SK-N-SH (cell line): ENCODE results near the gene TNNT3.

ENCODE experiments used
- CTCF ChIP-seq: fragments of 200-600 bp; sonication (generic); IDR thresholded peaks from 2 replicates; pipeline ENCODE4 v1.6.1; 2017; ENCODE audit warnings: antibody characterized with exemption, mild to moderate bottlenecking, moderate library complexity
- FOXJ3 ChIP-seq: sonication (generic); formaldehyde crosslinking; IDR thresholded peaks from 2 replicates; pipeline ENCODE4 v1.5.1; 2020; ENCODE audit warnings: mild to moderate bottlenecking, missing genetic modification reagents
- GATA2 ChIP-seq: sonication (generic); formaldehyde crosslinking; IDR thresholded peaks from 2 replicates; pipeline ENCODE4 v1.5.0; 2020; ENCODE audit warnings: mild to moderate bottlenecking, missing genetic modification reagents
- IRF3 ChIP-seq: fragments of 150-350 bp; IDR thresholded peaks from 2 replicates; pipeline ENCODE4 v1.6.1; 2016; ENCODE audit warnings: mild to moderate bottlenecking, low read depth, low read length
- POLR2AphosphoS5 ChIP-seq: IDR thresholded peaks from 2 replicates; pipeline ENCODE4 v1.6.1; 2012; ENCODE audit warnings: low read depth, low read length
- SIN3A ChIP-seq: IDR thresholded peaks from 2 replicates; pipeline ENCODE4 v1.6.1; 2012; ENCODE audit warnings: low read depth, mild to moderate bottlenecking, low read length, moderate library complexity, borderline replicate concordance

- TF ChIP-seq FOXJ3 (CRISPR knock-in tag) = no peak
- TF ChIP-seq CTCF = no peak
- no peak for TF ChIP-seq GATA2
- no peak for TF ChIP-seq SIN3A
- no peak for TF ChIP-seq POLR2AphosphoS5
- TF ChIP-seq IRF3 = no peak
Observed at GRCh38 chr11:1883346-1884302, 35.9 kb upstream of the TNNT3 start.
